Measurements from ENCODE around the gene CSKMT.
"Not testable (repeated sequence)": the region's sequence is repeated elsewhere in the genome, so short reads cannot be mapped to it uniquely, and the experiment has no call there.

Gene CSKMT

GRCh38 chr11:62665075-62665598 lies at the start of gene CSKMT, which contains the start of gene C11orf98:
Gene CSKMT, plus strand, starts transcription at chr11:62665312. Its CDS starts 568 bp downstream, at chr11:62665880.
Gene C11orf98, minus strand, starts transcription at chr11:62665210. Its CDS starts 41 bp downstream, at chr11:62665169.
- peak; percentile 96 for DNase-seq

- no peak for DNase-seq
These were observed 49.6 kb upstream of the CSKMT start for GRCh38 chr11:62615521-62615920.

- not testable (repeated sequence) for DNase-seq
These were observed 48.2 kb upstream of the CSKMT start for GRCh38 chr11:62616957-62617356.

- no peak for DNase-seq
These were observed 44.0 kb upstream of the CSKMT start for GRCh38 chr11:62621027-62621566.

GRCh38 chr11:62621567-62622470 lies 43.3 kb upstream of the CSKMT start, which contains the start of gene B3GAT3:
Gene B3GAT3, minus strand, starts transcription at chr11:62621986. Its CDS starts 39 bp downstream, at chr11:62621947.
- peak; percentile 96 for DNase-seq

- DNase-seq: no peak
These were observed 42.5 kb upstream of the CSKMT start for GRCh38 chr11:62622476-62623089.

GRCh38 chr11:62627713-62628112 lies 37.4 kb upstream of the CSKMT start:
- no peak for DNase-seq

- DNase-seq: no peak
These were observed 32.6 kb upstream of the CSKMT start for GRCh38 chr11:62632492-62632891.

- no peak for DNase-seq
These were observed 20.9 kb upstream of the CSKMT start for GRCh38 chr11:62644220-62644619.

- no peak for DNase-seq
These were observed 19.5 kb upstream of the CSKMT start for GRCh38 chr11:62645671-62645945.

GRCh38 chr11:62645946-62646824 lies 18.9 kb upstream of the CSKMT start, which contains the start of gene GANAB:
Gene GANAB, minus strand, starts transcription at chr11:62646613. Its CDS starts 14 bp downstream, at chr11:62646599.
- peak; percentile 100 for DNase-seq

- no peak for DNase-seq
These were observed 18.1 kb upstream of the CSKMT start for GRCh38 chr11:62646825-62647608.

- DNase-seq: no peak
These were observed 17.5 kb upstream of the CSKMT start for GRCh38 chr11:62647609-62648005.

GRCh38 chr11:62648185-62648966 lies 16.7 kb upstream of the CSKMT start:
- DNase-seq: no peak

- no peak for DNase-seq
These were observed 16.1 kb upstream of the CSKMT start for GRCh38 chr11:62648967-62649364.

- no peak for DNase-seq
These were observed 15.6 kb upstream of the CSKMT start for GRCh38 chr11:62649486-62649885.

- DNase-seq: not testable (repeated sequence)
These were observed 14.8 kb upstream of the CSKMT start for GRCh38 chr11:62650283-62650682.

GRCh38 chr11:62652161-62653006 lies 12.7 kb upstream of the CSKMT start:
- no peak for DNase-seq

GRCh38 chr11:62654297-62654696 lies 10.8 kb upstream of the CSKMT start:
- no peak for DNase-seq
